HepG2 (cell line): ENCODE measurements around the gene EPHA2. TPM values are rescaled to one million over a fixed set of nuclear protein-coding genes. Genes with fewer than 3 reads are reported as not detected.

ENCODE experiments used
- ARID2 ChIP-seq: sonication (generic); formaldehyde crosslinking; IDR thresholded peaks from 2 replicates; pipeline ENCODE4 v1.8.1; 2022; ENCODE audit warnings: mild to moderate bottlenecking, missing genetic modification reagents, borderline replicate concordance
- ARNT ChIP-seq: fragments of 450-650 bp; IDR thresholded peaks from 2 replicates; pipeline ENCODE4 v1.6.1; 2017
- HNRNPH1 ChIP-seq: fragments of 200-400 bp; formaldehyde crosslinking; optimal IDR thresholded peaks from 2 replicates; pipeline ENCODE3; 2017; ENCODE audit warnings: mild to moderate bottlenecking, low read depth, low read length
- HNRNPL ChIP-seq: fragments of 200-400 bp; formaldehyde crosslinking; IDR thresholded peaks from 2 replicates; pipeline ENCODE4 v1.6.1; 2017; ENCODE audit warnings: mild to moderate bottlenecking, low read depth, low read length
- KDM5A ChIP-seq: fragments of 200-600 bp; sonication (generic); IDR thresholded peaks from 2 replicates; pipeline ENCODE4 v1.7.0; 2018; ENCODE audit warnings: antibody characterized with exemption, mild to moderate bottlenecking, low read length, borderline replicate concordance
- NONO ChIP-seq, 2 experiments: fragments of 450-650 bp in 1 of 2; sonication (generic) in 1 of 2; formaldehyde crosslinking in 1 of 2; IDR thresholded peaks in 1 of 2; conservative IDR thresholded peaks in 1 of 2; 2 replicates each; pipeline versions ENCODE4 v1.6.1 to v1.8.0; 2017 to 2022; ENCODE audit warnings: mild to moderate bottlenecking in 1 of 2, missing genetic modification reagents in 1 of 2, moderate library complexity in 1 of 2
- REL ChIP-seq: sonication (generic); formaldehyde crosslinking; conservative IDR thresholded peaks from 2 replicates; pipeline ENCODE4 v1.8.0; 2022; ENCODE audit warnings: mild to moderate bottlenecking, missing genetic modification reagents, moderate library complexity
- ZBTB20 ChIP-seq: sonication (generic); formaldehyde crosslinking; IDR thresholded peaks from 2 replicates; pipeline ENCODE4 v1.8.1; 2023; ENCODE audit warnings: missing genetic modification reagents, low read depth, mild to moderate bottlenecking, borderline replicate concordance
- ZFX ChIP-seq: sonication (generic); formaldehyde crosslinking; IDR thresholded peaks from 2 replicates; pipeline ENCODE4 v1.4.0; 2020; ENCODE audit warnings: mild to moderate bottlenecking, low read depth, missing genetic modification reagents, moderate library complexity
- ZNF225 ChIP-seq: sonication (generic); formaldehyde crosslinking; IDR thresholded peaks from 2 replicates; pipeline ENCODE4 v1.4.0; 2020; ENCODE audit warnings: mild to moderate bottlenecking, missing genetic modification reagents
- ZNF335 ChIP-seq: sonication (generic); formaldehyde crosslinking; IDR thresholded peaks from 2 replicates; pipeline ENCODE4 v1.4.0; 2020; ENCODE audit warnings: missing genetic modification reagents
- ZNF569 ChIP-seq: sonication (generic); formaldehyde crosslinking; IDR thresholded peaks from 2 replicates; pipeline ENCODE4 v1.5.0; 2020; ENCODE audit warnings: mild to moderate bottlenecking, missing genetic modification reagents, moderate library complexity, borderline replicate concordance
- ZNF780A ChIP-seq: sonication (generic); formaldehyde crosslinking; IDR thresholded peaks from 2 replicates; pipeline ENCODE4 v1.8.0; 2022; ENCODE audit warnings: mild to moderate bottlenecking, missing genetic modification reagents, moderate library complexity
- polyA plus RNA-seq, 8 experiments: library from polyadenylated mRNA; depleted of rRNA in 3 of 8; stranded (reverse) in 7 of 8; unstranded in 1 of 8; fragments of >200 nt; fragmentation: Illumina TruSeq in 4 of 8; extraction: Trizol in 4 of 8; gene quantifications; 2 replicates each; pipeline versions ENCODE4 v1.2.1 to v1.2.3, GENCODE V29; 2011 to 2016; ENCODE audit warnings: low read depth in 4 of 8, missing spikeins in 1 of 8, mixed read lengths in 1 of 8; ENCODE audit not compliant: insufficient read depth in 1 of 8
- total RNA-seq, 5 experiments: library from RNA; depleted of rRNA; stranded (reverse); fragments of >200 nt; fragmentation: Illumina TruSeq; extraction: Trizol; gene quantifications; 2 replicates each; pipeline ENCODE4 v1.2.3, GENCODE V29; 2016; ENCODE audit warnings: low read depth in 1 of 5
- TF ChIP-seq, protein P1 (sequence below): sonication (generic); formaldehyde crosslinking; IDR thresholded peaks from 2 replicates; pipeline ENCODE4 v1.4.0; 2020; ENCODE audit warnings: missing genetic modification reagents
- TF ChIP-seq, protein P2 (sequence below): sonication (generic); formaldehyde crosslinking; IDR thresholded peaks from 2 replicates; pipeline ENCODE4 v1.5.0; 2020; ENCODE audit warnings: mild to moderate bottlenecking, missing genetic modification reagents, borderline replicate concordance
- TF ChIP-seq, protein P3 (sequence below): IDR thresholded peaks from 2 replicates; pipeline ENCODE4 v1.6.1; 2016
- TF ChIP-seq, protein P4 (sequence below): sonication (generic); formaldehyde crosslinking; IDR thresholded peaks from 2 replicates; pipeline ENCODE4 v1.5.0; 2020; ENCODE audit warnings: mild to moderate bottlenecking, missing genetic modification reagents
- TF ChIP-seq, protein P5 (sequence below): sonication (generic); formaldehyde crosslinking; conservative IDR thresholded peaks from 2 replicates; pipeline ENCODE4 v1.5.0; 2020; ENCODE audit warnings: missing genetic modification reagents
- TF ChIP-seq, protein P6 (sequence below): sonication (generic); formaldehyde crosslinking; conservative IDR thresholded peaks from 2 replicates; pipeline ENCODE4 v1.8.1; 2023; ENCODE audit warnings: missing genetic modification reagents

The EPHA2 gene
- total and polyA plus RNA-seq, 2 of the 13 experiments (the other 11 are each of a cell fraction or from before 2014, with no cell fraction given) = 33.6 to 53.6 TPM

DNA sequence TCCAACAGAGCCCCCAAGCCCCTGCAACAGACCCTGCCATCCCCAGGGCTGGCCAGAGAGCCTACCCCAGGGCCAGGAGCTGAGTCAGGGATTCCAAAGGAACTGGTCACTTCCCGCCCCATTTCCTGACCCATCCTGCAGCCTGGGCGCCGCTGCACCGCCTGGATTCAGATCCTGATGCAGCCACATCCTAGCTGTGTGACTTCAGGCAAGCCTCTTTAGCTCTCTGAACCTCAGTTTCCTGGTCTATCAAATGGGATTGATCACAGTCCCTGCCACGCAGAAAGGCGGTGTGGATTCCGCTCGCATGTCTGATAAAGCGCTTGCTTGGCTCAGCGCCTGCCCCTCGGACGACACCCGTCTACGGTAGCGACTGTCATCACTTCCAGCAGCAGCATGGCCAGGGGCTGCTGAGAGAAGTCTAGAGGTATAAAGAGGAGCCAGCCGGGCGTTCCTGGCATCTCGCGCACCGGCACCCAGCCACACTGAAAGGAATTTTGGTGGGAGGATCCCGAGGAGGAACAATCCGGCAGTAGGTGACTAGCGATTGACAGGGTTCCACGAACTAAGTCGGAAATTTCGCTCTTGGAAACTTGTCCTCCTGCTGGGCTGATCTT, 10.1 kb downstream of the EPHA2 start (continued):
- TF ChIP-seq, protein P1, sequence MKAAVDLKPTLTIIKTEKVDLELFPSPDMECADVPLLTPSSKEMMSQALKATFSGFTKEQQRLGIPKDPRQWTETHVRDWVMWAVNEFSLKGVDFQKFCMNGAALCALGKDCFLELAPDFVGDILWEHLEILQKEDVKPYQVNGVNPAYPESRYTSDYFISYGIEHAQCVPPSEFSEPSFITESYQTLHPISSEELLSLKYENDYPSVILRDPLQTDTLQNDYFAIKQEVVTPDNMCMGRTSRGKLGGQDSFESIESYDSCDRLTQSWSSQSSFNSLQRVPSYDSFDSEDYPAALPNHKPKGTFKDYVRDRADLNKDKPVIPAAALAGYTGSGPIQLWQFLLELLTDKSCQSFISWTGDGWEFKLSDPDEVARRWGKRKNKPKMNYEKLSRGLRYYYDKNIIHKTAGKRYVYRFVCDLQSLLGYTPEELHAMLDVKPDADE (CRISPR knock-in tag) = no peak
- TF ChIP-seq ARID2 (no peak), ZBTB20 (CRISPR knock-in tag) (no peak), ZNF780A (CRISPR knock-in tag) (no peak), ZFX (CRISPR knock-in tag) (no peak), ZNF335 (no peak), NONO (IDR thresholded peaks at IDR 0.05) (no peak), NONO (CRISPR knock-in tag; conservative IDR thresholded peaks at IDR 0.05) (no peak; the same call in 1 of the 2 replicates), ZNF569 (no peak), HNRNPL (no peak), REL (no peak), HNRNPH1 (no peak), ZNF225 (CRISPR knock-in tag) (no peak), ARNT (no peak), KDM5A (peak; percentile 23; the same call in 1 of the 2 replicates)
- TF ChIP-seq, protein P2, sequence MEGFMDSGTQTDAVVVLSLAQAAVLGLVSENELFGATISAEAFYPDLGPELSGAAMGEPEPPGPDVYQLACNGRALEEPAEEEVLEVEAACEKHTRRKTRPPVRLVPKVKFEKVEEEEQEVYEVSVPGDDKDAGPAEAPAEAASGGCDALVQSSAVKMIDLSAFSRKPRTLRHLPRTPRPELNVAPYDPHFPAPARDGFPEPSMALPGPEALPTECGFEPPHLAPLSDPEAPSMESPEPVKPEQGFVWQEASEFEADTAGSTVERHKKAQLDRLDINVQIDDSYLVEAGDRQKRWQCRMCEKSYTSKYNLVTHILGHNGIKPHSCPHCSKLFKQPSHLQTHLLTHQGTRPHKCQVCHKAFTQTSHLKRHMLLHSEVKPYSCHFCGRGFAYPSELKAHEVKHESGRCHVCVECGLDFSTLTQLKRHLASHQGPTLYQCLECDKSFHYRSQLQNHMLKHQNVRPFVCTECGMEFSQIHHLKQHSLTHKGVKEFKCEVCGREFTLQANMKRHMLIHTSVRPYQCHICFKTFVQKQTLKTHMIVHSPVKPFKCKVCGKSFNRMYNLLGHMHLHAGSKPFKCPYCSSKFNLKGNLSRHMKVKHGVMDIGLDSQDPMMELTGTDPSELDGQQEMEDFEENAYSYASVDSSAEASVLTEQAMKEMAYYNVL = no peak
- TF ChIP-seq, protein P3, sequence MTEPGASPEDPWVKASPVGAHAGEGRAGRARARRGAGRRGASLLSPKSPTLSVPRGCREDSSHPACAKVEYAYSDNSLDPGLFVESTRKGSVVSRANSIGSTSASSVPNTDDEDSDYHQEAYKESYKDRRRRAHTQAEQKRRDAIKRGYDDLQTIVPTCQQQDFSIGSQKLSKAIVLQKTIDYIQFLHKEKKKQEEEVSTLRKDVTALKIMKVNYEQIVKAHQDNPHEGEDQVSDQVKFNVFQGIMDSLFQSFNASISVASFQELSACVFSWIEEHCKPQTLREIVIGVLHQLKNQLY (CRISPR knock-in tag) = no peak
- TF ChIP-seq, protein P4, sequence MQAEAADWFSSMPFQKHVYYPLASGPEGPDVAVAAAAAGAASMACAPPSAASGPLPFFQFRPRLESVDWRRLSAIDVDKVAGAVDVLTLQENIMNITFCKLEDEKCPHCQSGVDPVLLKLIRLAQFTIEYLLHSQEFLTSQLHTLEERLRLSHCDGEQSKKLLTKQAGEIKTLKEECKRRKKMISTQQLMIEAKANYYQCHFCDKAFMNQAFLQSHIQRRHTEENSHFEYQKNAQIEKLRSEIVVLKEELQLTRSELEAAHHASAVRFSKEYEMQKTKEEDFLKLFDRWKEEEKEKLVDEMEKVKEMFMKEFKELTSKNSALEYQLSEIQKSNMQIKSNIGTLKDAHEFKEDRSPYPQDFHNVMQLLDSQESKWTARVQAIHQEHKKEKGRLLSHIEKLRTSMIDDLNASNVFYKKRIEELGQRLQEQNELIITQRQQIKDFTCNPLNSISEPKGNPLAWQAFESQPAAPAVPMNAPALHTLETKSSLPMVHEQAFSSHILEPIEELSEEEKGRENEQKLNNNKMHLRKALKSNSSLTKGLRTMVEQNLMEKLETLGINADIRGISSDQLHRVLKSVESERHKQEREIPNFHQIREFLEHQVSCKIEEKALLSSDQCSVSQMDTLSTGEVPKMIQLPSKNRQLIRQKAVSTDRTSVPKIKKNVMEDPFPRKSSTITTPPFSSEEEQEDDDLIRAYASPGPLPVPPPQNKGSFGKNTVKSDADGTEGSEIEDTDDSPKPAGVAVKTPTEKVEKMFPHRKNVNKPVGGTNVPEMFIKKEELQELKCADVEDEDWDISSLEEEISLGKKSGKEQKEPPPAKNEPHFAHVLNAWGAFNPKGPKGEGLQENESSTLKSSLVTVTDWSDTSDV = 0 out of 2 replicates have a peak, but pooled peaks have one; percentile 10
- TF ChIP-seq, protein P5, sequence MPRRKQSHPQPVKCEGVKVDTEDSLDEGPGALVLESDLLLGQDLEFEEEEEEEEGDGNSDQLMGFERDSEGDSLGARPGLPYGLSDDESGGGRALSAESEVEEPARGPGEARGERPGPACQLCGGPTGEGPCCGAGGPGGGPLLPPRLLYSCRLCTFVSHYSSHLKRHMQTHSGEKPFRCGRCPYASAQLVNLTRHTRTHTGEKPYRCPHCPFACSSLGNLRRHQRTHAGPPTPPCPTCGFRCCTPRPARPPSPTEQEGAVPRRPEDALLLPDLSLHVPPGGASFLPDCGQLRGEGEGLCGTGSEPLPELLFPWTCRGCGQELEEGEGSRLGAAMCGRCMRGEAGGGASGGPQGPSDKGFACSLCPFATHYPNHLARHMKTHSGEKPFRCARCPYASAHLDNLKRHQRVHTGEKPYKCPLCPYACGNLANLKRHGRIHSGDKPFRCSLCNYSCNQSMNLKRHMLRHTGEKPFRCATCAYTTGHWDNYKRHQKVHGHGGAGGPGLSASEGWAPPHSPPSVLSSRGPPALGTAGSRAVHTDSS (CRISPR knock-in tag) = no peak
- TF ChIP-seq, protein P6, sequence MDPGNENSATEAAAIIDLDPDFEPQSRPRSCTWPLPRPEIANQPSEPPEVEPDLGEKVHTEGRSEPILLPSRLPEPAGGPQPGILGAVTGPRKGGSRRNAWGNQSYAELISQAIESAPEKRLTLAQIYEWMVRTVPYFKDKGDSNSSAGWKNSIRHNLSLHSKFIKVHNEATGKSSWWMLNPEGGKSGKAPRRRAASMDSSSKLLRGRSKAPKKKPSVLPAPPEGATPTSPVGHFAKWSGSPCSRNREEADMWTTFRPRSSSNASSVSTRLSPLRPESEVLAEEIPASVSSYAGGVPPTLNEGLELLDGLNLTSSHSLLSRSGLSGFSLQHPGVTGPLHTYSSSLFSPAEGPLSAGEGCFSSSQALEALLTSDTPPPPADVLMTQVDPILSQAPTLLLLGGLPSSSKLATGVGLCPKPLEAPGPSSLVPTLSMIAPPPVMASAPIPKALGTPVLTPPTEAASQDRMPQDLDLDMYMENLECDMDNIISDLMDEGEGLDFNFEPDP (CRISPR knock-in tag) = no peak
